ENCODE data around the gene TP53BP1. TPM values are rescaled to one million over a fixed set of nuclear protein-coding genes. Genes with fewer than 3 reads are reported as not detected.
A peak's percentile ranks its signal among the peaks of the same experiment; 100 is the strongest.

The TP53BP1 gene
- total and polyA plus RNA-seq, 8 donors = 3.3 to 85.7 (median 14.5) TPM

DNA sequence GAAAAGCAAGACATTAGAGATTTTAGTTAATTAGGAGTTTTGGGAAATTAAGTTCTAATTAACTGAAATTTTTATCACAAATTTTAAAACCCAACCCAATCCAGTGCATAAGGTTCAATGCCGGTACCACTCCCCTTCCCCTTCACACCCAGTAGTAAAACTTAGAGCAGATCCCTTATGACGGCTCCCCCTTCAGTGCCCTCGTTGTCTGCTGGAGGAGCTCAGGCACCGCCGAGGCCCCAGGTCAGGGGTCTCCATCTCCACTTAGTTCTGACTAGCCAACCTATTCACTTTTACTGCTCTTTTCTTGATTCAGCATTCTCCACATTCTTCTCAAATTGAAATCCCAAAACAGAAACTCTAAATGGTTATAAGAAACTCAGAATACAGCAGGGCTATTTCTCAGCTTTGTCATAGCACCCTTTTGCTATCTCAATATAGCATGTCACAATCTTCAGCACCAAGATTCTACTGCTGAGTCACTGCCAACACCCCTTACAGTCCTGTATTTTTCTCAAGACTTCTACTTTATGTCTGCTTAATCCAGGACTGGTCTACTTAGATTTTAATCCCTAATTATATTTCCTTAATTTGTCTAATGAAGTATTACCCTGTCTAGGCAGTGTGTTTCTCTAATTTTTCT is 82.3 kb downstream of the TP53BP1 start:
- intact Hi-C loops (cut with DNase I; ENCODE audit: low total_unique reads) = no loop called here
- H3K9me3 ChIP-seq = no peaks in the 10 kb centered on the region
- TF ChIP-seq POLR2AphosphoS5 (IDR thresholded peaks at IDR 0.05) = no peak
- TF ChIP-seq EP300 (IDR thresholded peaks at IDR 0.05) = no peak
- TF ChIP-seq, protein P1, sequence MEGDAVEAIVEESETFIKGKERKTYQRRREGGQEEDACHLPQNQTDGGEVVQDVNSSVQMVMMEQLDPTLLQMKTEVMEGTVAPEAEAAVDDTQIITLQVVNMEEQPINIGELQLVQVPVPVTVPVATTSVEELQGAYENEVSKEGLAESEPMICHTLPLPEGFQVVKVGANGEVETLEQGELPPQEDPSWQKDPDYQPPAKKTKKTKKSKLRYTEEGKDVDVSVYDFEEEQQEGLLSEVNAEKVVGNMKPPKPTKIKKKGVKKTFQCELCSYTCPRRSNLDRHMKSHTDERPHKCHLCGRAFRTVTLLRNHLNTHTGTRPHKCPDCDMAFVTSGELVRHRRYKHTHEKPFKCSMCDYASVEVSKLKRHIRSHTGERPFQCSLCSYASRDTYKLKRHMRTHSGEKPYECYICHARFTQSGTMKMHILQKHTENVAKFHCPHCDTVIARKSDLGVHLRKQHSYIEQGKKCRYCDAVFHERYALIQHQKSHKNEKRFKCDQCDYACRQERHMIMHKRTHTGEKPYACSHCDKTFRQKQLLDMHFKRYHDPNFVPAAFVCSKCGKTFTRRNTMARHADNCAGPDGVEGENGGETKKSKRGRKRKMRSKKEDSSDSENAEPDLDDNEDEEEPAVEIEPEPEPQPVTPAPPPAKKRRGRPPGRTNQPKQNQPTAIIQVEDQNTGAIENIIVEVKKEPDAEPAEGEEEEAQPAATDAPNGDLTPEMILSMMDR (IDR thresholded peaks at IDR 0.05) = no peak
- no peak for TF ChIP-seq POLR2A (IDR thresholded peaks at IDR 0.05)
- H3K27me3 ChIP-seq = no peaks in the 10 kb centered on the region
- no peak overlapping the region for H3K27ac ChIP-seq
- peaks cover 0 to 6% (median 0%) of the 10 kb centered on the region in 4 donors for H3K4me1 ChIP-seq
- DNase-seq = no peak
- 86 to 92% (median 91%) methylated on average over 5 of the region's 5 CpGs for WGBS, 5 donors
- peaks cover 56 to 100% (median 100%) of the 10 kb centered on the region in 4 donors for H3K36me3 ChIP-seq
- no peak overlapping the region for H3K4me3 ChIP-seq

DNA sequence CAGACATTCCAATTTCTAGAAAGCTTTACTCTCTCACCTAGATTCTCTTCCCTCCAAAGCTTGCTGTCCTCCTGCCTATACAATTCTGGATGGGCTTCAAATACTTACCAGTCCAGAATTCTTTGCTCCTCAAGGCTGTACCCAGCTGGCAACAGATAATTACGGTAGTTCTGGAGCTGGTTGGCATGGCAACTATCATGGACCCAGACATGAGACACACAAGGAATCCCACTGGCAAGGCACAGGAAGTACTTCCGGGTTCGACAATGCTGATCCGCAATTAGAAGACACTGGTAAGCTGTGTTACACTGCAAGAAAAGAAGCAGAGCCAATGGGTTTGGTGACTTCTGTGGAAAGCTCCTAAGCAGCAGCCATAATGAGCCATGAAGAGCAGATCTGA is 84.2 kb downstream of the TP53BP1 start:
- Histone ChIP-seq H3K4me1 (peaks cover 0 to 6% (median 0%) of the 10 kb centered on the region in 4 donors), H3K4me3 (no peak overlapping the region), H3K27me3 (no peaks in the 10 kb centered on the region), H3K36me3 (peaks cover 63 to 100% (median 100%) of the 10 kb centered on the region in 4 donors), H3K9me3 (no peaks in the 10 kb centered on the region), H3K27ac (no peak overlapping the region)
- peak in 1 of 2 donors; percentile 3 for DNase-seq
- WGBS, 5 donors = 65 to 89% (median 78%) methylated on average over 4 of the region's 4 CpGs
- intact Hi-C loops (cut with DNase I; ENCODE audit: low total_unique reads) = no loop called here
- TF ChIP-seq POLR2A (IDR thresholded peaks at IDR 0.05) (no peak), POLR2AphosphoS5 (IDR thresholded peaks at IDR 0.05) (no peak), EP300 (IDR thresholded peaks at IDR 0.05) (no peak)
- TF ChIP-seq, protein P1 (IDR thresholded peaks at IDR 0.05) = no peak

DNA sequence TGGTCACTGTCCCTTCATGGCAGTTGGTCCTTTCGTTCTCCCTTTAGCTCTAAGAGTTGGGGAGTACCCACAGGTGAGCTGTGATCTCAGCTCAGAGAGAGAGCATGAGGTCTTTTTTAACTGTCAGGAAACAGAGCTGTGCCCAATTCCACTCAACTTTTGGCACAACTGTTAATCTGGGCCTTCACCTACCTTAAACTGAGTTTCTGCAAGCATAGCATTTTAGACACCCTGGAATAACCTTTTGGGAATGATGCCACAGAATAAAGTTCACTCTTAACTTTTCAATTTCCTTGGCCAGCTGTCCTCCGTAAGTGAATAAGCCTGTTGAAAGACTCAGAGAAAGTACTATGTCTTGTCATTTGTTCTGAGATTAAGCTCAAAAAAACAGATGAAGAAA is 86.1 kb downstream of the TP53BP1 start:
- 88 to 96% (median 91%) methylated on average over 2 of the region's 2 CpGs for WGBS, 5 donors
- intact Hi-C loops (cut with DNase I; ENCODE audit: low total_unique reads) = no loop called here
- Histone ChIP-seq H3K27me3 (no peaks in the 10 kb centered on the region), H3K4me1 (peaks cover 0 to 6% (median 0%) of the 10 kb centered on the region in 4 donors), H3K36me3 (peaks cover 63 to 100% (median 100%) of the 10 kb centered on the region in 4 donors), H3K27ac (no peak overlapping the region), H3K4me3 (no peak overlapping the region), H3K9me3 (no peaks in the 10 kb centered on the region)
- DNase-seq = no peak
- TF ChIP-seq POLR2A (IDR thresholded peaks at IDR 0.05) = no peak
- TF ChIP-seq, protein P1 (IDR thresholded peaks at IDR 0.05) = no peak
- no peak for TF ChIP-seq EP300 (IDR thresholded peaks at IDR 0.05)
- TF ChIP-seq POLR2AphosphoS5 (IDR thresholded peaks at IDR 0.05) = no peak

DNA sequence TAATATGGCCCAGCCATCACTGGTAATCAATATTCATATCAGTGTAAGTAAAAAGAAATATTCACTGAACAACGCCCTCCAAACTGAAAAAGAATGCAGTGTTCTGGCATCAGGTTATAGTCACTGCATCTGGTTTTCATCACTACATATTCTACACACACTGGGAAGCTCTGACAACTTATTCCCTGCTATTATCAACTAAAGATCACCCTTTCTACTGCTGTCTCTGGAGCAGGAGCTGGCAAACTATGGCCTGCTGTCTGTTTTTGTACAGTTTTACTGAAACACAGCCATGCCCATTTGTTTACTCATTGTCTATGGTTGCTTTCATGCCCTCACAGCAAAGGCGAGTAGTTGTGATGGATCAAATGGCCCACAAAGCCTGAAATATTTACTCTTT is 86.8 kb downstream of the TP53BP1 start:
- H3K27ac ChIP-seq = no peak overlapping the region
- peaks cover 0 to 6% (median 0%) of the 10 kb centered on the region in 4 donors for H3K4me1 ChIP-seq
- H3K4me3 ChIP-seq = no peak overlapping the region
- WGBS, 5 donors = 65 to 74% (median 68%) methylated on average over 2 of the region's 2 CpGs
- DNase-seq = peak in 1 of 2 donors; percentile 4
- TF ChIP-seq EP300 (IDR thresholded peaks at IDR 0.05) (no peak), POLR2AphosphoS5 (IDR thresholded peaks at IDR 0.05) (no peak), POLR2A (IDR thresholded peaks at IDR 0.05) (no peak)
- TF ChIP-seq, protein P1 (IDR thresholded peaks at IDR 0.05) = no peak
- intact Hi-C loops (cut with DNase I; ENCODE audit: low total_unique reads) = no loop called here
- no peaks in the 10 kb centered on the region for H3K27me3 ChIP-seq
- H3K9me3 ChIP-seq = no peaks in the 10 kb centered on the region
- peaks cover 69 to 100% (median 100%) of the 10 kb centered on the region in 4 donors for H3K36me3 ChIP-seq

All from stomach (tissue), 9 donors.